HepG2 (cell line): ENCODE results near the gene CARS1. TPM values are rescaled to one million over a fixed set of nuclear protein-coding genes. Genes with fewer than 3 reads are reported as not detected.
A peak's percentile ranks its signal among the peaks of the same experiment; 100 is the strongest.

ENCODE experiments used
- ZNF614 ChIP-seq: IDR thresholded peaks from 2 replicates; pipeline ENCODE4 v1.6.1; 2018; ENCODE audit warnings: missing biosample characterization, missing genetic modification reagents, inconsistent platforms, borderline replicate concordance
- ZNF768 ChIP-seq: sonication (generic); formaldehyde crosslinking; IDR thresholded peaks from 2 replicates; pipeline ENCODE4 v1.4.0; 2020; ENCODE audit warnings: missing genetic modification reagents
- polyA plus RNA-seq, 8 experiments: library from polyadenylated mRNA; depleted of rRNA in 3 of 8; stranded (reverse) in 7 of 8; unstranded in 1 of 8; fragments of >200 nt; fragmentation: Illumina TruSeq in 4 of 8; extraction: Trizol in 4 of 8; gene quantifications; 2 replicates each; pipeline versions ENCODE4 v1.2.1 to v1.2.3, GENCODE V29; 2011 to 2016; ENCODE audit warnings: low read depth in 4 of 8, missing spikeins in 1 of 8, mixed read lengths in 1 of 8; ENCODE audit not compliant: insufficient read depth in 1 of 8
- total RNA-seq, 5 experiments: library from RNA; depleted of rRNA; stranded (reverse); fragments of >200 nt; fragmentation: Illumina TruSeq; extraction: Trizol; gene quantifications; 2 replicates each; pipeline ENCODE4 v1.2.3, GENCODE V29; 2016; ENCODE audit warnings: low read depth in 1 of 5
- TF ChIP-seq, protein P1 (sequence below): sonication (generic); formaldehyde crosslinking; IDR thresholded peaks from 2 replicates; pipeline ENCODE4 v1.5.0; 2020; ENCODE audit warnings: mild to moderate bottlenecking, missing genetic modification reagents, borderline replicate concordance
- TF ChIP-seq, protein P2 (sequence below): sonication (generic); formaldehyde crosslinking; IDR thresholded peaks from 2 replicates; pipeline ENCODE4 v1.8.0; 2022; ENCODE audit warnings: missing genetic modification reagents, mild to moderate bottlenecking, moderate library complexity, borderline replicate concordance
- TF ChIP-seq, protein P3 (sequence below): sonication (generic); formaldehyde crosslinking; IDR thresholded peaks from 2 replicates; pipeline ENCODE4 v1.5.0; 2020; ENCODE audit warnings: mild to moderate bottlenecking, missing genetic modification reagents, moderate library complexity

Gene CARS1
- total and polyA plus RNA-seq, 2 of the 13 experiments (the other 11 are each of a cell fraction or from before 2014, with no cell fraction given), result 33.8 to 47.0 TPM

DNA sequence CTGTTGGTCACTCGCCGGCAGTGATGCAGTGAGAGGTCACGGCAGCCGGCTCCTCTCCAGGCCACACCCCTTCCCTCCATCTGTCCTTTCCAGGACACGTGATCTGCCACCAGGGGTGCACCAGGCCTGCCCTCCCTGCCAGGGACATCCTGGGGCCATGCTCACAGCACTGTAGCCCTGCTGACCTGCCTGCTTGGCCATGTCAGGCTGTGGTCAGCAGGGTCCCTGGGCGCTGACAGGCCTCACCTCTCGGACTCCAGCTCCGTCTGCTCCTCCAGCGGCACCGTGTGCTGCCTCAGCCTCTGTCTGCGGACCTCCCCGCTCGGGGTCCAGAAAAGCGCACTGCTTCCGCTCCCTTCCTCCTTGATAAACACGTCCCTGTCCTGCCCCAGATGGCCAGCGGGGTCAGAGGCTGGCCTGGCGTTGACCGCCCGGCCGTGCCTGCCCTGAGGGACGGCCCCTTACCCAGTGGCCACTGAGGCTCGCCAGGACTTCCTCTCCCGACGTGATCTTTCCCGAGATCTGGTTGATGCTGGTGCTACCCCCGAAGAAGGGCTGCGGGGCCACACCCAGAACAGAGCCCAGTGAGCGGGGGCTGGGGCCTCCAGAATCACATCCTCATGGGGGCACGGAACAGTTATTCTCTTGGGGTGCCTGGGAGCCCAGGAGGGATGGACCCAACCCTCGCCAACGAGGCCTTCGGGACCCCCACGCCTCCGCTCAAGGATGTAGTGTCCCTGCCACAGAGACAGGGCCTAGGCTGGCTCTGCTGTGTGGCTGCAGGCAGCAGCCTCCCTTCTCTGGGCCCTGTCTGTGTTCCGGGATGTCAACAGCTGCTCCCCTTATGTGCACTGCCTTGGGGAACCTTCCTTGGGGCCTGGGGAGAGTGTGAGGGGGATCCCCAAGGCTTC is 36.3 kb upstream of the CARS1 start (continued):
- TF ChIP-seq, protein P1, sequence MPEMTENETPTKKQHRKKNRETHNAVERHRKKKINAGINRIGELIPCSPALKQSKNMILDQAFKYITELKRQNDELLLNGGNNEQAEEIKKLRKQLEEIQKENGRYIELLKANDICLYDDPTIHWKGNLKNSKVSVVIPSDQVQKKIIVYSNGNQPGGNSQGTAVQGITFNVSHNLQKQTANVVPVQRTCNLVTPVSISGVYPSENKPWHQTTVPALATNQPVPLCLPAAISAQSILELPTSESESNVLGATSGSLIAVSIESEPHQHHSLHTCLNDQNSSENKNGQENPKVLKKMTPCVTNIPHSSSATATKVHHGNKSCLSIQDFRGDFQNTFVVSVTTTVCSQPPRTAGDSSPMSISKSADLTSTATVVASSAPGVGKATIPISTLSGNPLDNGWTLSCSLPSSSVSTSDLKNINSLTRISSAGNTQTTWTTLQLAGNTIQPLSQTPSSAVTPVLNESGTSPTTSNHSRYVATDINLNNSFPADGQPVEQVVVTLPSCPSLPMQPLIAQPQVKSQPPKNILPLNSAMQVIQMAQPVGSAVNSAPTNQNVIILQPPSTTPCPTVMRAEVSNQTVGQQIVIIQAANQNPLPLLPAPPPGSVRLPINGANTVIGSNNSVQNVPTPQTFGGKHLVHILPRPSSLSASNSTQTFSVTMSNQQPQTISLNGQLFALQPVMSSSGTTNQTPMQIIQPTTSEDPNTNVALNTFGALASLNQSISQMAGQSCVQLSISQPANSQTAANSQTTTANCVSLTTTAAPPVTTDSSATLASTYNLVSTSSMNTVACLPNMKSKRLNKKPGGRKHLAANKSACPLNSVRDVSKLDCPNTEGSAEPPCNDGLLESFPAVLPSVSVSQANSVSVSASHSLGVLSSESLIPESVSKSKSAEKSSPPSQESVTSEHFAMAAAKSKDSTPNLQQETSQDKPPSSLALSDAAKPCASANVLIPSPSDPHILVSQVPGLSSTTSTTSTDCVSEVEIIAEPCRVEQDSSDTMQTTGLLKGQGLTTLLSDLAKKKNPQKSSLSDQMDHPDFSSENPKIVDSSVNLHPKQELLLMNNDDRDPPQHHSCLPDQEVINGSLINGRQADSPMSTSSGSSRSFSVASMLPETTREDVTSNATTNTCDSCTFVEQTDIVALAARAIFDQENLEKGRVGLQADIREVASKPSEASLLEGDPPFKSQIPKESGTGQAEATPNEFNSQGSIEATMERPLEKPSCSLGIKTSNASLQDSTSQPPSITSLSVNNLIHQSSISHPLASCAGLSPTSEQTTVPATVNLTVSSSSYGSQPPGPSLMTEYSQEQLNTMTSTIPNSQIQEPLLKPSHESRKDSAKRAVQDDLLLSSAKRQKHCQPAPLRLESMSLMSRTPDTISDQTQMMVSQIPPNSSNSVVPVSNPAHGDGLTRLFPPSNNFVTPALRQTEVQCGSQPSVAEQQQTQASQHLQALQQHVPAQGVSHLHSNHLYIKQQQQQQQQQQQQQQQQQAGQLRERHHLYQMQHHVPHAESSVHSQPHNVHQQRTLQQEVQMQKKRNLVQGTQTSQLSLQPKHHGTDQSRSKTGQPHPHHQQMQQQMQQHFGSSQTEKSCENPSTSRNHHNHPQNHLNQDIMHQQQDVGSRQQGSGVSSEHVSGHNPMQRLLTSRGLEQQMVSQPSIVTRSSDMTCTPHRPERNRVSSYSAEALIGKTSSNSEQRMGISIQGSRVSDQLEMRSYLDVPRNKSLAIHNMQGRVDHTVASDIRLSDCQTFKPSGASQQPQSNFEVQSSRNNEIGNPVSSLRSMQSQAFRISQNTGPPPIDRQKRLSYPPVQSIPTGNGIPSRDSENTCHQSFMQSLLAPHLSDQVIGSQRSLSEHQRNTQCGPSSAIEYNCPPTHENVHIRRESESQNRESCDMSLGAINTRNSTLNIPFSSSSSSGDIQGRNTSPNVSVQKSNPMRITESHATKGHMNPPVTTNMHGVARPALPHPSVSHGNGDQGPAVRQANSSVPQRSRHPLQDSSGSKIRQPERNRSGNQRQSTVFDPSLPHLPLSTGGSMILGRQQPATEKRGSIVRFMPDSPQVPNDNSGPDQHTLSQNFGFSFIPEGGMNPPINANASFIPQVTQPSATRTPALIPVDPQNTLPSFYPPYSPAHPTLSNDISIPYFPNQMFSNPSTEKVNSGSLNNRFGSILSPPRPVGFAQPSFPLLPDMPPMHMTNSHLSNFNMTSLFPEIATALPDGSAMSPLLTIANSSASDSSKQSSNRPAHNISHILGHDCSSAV (CRISPR knock-in tag), result no peak
- TF ChIP-seq, protein P2, sequence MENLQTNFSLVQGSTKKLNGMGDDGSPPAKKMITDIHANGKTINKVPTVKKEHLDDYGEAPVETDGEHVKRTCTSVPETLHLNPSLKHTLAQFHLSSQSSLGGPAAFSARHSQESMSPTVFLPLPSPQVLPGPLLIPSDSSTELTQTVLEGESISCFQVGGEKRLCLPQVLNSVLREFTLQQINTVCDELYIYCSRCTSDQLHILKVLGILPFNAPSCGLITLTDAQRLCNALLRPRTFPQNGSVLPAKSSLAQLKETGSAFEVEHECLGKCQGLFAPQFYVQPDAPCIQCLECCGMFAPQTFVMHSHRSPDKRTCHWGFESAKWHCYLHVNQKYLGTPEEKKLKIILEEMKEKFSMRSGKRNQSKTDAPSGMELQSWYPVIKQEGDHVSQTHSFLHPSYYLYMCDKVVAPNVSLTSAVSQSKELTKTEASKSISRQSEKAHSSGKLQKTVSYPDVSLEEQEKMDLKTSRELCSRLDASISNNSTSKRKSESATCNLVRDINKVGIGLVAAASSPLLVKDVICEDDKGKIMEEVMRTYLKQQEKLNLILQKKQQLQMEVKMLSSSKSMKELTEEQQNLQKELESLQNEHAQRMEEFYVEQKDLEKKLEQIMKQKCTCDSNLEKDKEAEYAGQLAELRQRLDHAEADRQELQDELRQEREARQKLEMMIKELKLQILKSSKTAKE (CRISPR knock-in tag), result no peak
- TF ChIP-seq ZNF768 (CRISPR knock-in tag) (peak; percentile 90), ZNF614 (CRISPR knock-in tag) (no peak)
- TF ChIP-seq, protein P3, sequence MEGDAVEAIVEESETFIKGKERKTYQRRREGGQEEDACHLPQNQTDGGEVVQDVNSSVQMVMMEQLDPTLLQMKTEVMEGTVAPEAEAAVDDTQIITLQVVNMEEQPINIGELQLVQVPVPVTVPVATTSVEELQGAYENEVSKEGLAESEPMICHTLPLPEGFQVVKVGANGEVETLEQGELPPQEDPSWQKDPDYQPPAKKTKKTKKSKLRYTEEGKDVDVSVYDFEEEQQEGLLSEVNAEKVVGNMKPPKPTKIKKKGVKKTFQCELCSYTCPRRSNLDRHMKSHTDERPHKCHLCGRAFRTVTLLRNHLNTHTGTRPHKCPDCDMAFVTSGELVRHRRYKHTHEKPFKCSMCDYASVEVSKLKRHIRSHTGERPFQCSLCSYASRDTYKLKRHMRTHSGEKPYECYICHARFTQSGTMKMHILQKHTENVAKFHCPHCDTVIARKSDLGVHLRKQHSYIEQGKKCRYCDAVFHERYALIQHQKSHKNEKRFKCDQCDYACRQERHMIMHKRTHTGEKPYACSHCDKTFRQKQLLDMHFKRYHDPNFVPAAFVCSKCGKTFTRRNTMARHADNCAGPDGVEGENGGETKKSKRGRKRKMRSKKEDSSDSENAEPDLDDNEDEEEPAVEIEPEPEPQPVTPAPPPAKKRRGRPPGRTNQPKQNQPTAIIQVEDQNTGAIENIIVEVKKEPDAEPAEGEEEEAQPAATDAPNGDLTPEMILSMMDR (CRISPR knock-in tag), result 0 out of 2 replicates have a peak, but pooled peaks have one; percentile 16
- TF ChIP-seq, all 625 proteins: peak for 3
